ENCODE results near the gene SYS1. TPM values are rescaled to one million over a fixed set of nuclear protein-coding genes. Genes with fewer than 3 reads are reported as not detected.

SYS1 gene
- total and polyA plus RNA-seq, 2 donors (not counting 1 experiment from before 2014, with no cell fraction given): 25.3 to 57.7 TPM

GRCh38 chr20:45415822-45416637 lies 53.1 kb downstream of the SYS1 start, which contains the start of gene PIGT:
Gene PIGT, plus strand, starts transcription at chr20:45416141. Its CDS starts 16 bp downstream, at chr20:45416157.
- Mint-ChIP-seq H3K27me3 (no peaks in the 10 kb centered on the region), H3K4me1 (peaks cover 53% of the 10 kb centered on the region), H3K9me3 (ENCODE audit: insufficient read depth) (no peaks in the 10 kb centered on the region), H3K27ac (peak within 1 kb of the TSS; percentile 100), H3K4me3 (peak within 1 kb of the TSS; percentile 99)
- H3K79me2 ChIP-seq (ENCODE audit: control insufficient read depth, insufficient read depth, low read length): peaks cover 38% of the 10 kb centered on the region
- TF ChIP-seq CTCF (IDR thresholded peaks at IDR 0.05): no peak
- TF ChIP-seq EZH2 (IDR thresholded peaks at IDR 0.05; ENCODE audit: borderline replicate concordance, insufficient read depth, low read depth, low read length, poor library complexity, severe bottlenecking): no peak
- CTCF ChIA-PET: interaction anchor here (1.0 to 8.3 kb wide), 7 partner anchors 18 to 355 kb away, joined by 3 to 98 read pairs (median 12); partner anchors contain the start of gene SYS1
- WGBS (ENCODE audit: insufficient coverage): under 1% methylated on average over 52 of the region's 52 CpGs
- no peaks in the 10 kb centered on the region for H3K27me3 ChIP-seq (replicated peaks in 1 of 4; ENCODE audit: control extremely low read depth in 1 of 4, control insufficient read depth in 3 of 4, insufficient read depth in 4 of 4, low read length in 3 of 4)
- peaks cover 30 to 38% of the 10 kb centered on the region in 2 donors for H3K4me1 ChIP-seq (ENCODE audit: control insufficient read depth in 2 of 2, insufficient read depth in 2 of 2, low read length in 2 of 2)
- intact Hi-C loops (cut with micrococcal nuclease): loop anchor here (1.0 to 5.0 kb wide), 5 partner anchors 10 to 454 kb away; partner anchors contain the start of genes SYS1 and TOMM34
- H4K20me1 ChIP-seq (ENCODE audit: control insufficient read depth, insufficient read depth, low read length, poor library complexity, severe bottlenecking): peaks cover 8% of the 10 kb centered on the region
- H2AFZ ChIP-seq (ENCODE audit: insufficient read depth, low read depth, low read length, poor library complexity, severe bottlenecking): peak within 1 kb of the TSS; percentile 94
- peak; percentile 75 for ATAC-seq (ENCODE audit: low read depth)
- peak within 1 kb of the TSS; percentile 98 for H3K9ac ChIP-seq (ENCODE audit: low read length)
- H3K36me3 ChIP-seq (replicated peaks in 1 of 2; ENCODE audit: control extremely low read depth in 1 of 2, control insufficient read depth in 1 of 2, extremely low read depth in 1 of 2, insufficient read depth in 2 of 2, low read length in 1 of 2): peaks cover 15 to 24% of the 10 kb centered on the region in 2 experiments
- H3K4me3 ChIP-seq (ENCODE audit: control extremely low read depth in 1 of 5, extremely low read depth in 1 of 5, insufficient read depth in 1 of 5, low read depth in 2 of 5, low read length in 4 of 5): peak within 1 kb of the TSS; percentile 80 to 97 (median 97)
- H3K4me2 ChIP-seq (replicated peaks; ENCODE audit: low read depth, low read length, poor library complexity, severe bottlenecking): peak within 1 kb of the TSS; percentile 90
- H3K9me3 ChIP-seq (ENCODE audit: control extremely low read depth in 1 of 3, control insufficient read depth in 2 of 3, insufficient read depth in 1 of 3, low read length in 2 of 3): no peaks in the 10 kb centered on the region
- POLR2A ChIA-PET: interaction anchor here (0.8 to 2.2 kb wide), 6 partner anchors 10 to 53 kb away, joined by 3 to 21 read pairs (median 6); partner anchors contain the start of gene SYS1
- peak; percentile 95 for DNase-seq
- H3K27ac ChIP-seq (ENCODE audit: low read length in 2 of 2): peak within 1 kb of the TSS; percentile 81 to 90

All from B cell (primary cell).